ENCODE measurements around the gene PIP4P1.
"Not testable (repeated sequence)": the region's sequence is repeated elsewhere in the genome, so short reads cannot be mapped to it uniquely, and the experiment has no call there.

PIP4P1 gene

DNA sequence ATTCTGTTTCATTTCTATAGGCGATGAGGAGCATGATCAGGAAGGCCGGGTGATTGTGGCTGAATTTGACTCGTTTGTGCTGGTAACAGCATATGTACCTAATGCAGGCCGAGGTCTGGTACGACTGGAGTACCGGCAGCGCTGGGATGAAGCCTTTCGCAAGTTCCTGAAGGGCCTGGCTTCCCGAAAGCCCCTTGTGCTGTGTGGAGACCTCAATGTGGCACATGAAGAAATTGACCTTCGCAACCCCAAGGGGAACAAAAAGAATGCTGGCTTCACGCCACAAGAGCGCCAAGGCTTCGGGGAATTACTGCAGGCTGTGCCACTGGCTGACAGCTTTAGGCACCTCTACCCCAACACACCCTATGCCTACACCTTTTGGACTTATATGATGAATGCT lies 4.3 kb downstream of the PIP4P1 start:
- H3K27ac ChIP-seq = no peak overlapping the region; the same call in 1 of the 2 replicates
- TF ChIP-seq, protein P1, sequence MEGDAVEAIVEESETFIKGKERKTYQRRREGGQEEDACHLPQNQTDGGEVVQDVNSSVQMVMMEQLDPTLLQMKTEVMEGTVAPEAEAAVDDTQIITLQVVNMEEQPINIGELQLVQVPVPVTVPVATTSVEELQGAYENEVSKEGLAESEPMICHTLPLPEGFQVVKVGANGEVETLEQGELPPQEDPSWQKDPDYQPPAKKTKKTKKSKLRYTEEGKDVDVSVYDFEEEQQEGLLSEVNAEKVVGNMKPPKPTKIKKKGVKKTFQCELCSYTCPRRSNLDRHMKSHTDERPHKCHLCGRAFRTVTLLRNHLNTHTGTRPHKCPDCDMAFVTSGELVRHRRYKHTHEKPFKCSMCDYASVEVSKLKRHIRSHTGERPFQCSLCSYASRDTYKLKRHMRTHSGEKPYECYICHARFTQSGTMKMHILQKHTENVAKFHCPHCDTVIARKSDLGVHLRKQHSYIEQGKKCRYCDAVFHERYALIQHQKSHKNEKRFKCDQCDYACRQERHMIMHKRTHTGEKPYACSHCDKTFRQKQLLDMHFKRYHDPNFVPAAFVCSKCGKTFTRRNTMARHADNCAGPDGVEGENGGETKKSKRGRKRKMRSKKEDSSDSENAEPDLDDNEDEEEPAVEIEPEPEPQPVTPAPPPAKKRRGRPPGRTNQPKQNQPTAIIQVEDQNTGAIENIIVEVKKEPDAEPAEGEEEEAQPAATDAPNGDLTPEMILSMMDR (conservative IDR thresholded peaks at IDR 0.05) = no peak

DNA sequence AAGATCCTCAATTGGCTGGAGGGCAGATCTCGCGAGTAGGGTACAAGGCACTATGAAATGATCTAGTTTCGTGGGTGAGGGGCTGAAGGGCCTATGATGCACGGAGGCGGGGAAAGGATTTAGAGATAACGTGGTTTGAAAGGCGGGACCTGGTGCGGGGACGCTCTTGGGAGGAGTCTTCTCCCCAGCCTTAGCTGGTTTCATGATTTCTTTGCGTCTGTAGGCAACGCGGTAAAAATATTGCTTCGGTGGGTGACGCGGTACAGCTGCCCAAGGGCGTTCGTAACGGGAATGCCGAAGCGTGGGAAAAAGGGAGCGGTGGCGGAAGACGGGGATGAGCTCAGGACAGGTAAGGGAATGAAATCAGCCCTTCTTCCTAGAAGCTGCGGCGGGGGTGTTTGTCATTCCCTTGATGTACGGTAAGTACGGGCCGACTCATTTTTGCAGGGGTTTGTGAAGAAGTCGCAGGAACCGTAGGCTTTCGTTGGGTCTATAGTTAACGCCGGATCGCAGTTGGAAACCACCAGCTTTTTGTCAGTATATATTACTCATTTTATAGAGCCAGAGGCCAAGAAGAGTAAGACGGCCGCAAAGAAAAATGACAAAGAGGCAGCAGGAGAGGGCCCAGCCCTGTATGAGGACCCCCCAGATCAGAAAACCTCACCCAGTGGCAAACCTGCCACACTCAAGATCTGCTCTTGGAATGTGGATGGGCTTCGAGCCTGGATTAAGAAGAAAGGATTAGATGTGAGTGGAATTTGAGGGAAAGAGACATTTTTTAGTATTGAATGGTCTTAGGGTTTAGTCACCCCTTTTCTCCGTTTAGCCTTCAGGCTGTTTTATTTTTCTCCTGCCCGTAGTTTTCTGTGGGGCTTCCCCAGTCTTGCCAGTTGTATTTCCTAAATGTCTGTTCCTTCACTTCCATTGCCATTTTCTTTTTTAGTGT lies 5.6 kb downstream of the PIP4P1 start:
- peak overlapping the region; percentile 98 for H3K27ac ChIP-seq
- TF ChIP-seq, protein P1 (conservative IDR thresholded peaks at IDR 0.05) = no peak

DNA sequence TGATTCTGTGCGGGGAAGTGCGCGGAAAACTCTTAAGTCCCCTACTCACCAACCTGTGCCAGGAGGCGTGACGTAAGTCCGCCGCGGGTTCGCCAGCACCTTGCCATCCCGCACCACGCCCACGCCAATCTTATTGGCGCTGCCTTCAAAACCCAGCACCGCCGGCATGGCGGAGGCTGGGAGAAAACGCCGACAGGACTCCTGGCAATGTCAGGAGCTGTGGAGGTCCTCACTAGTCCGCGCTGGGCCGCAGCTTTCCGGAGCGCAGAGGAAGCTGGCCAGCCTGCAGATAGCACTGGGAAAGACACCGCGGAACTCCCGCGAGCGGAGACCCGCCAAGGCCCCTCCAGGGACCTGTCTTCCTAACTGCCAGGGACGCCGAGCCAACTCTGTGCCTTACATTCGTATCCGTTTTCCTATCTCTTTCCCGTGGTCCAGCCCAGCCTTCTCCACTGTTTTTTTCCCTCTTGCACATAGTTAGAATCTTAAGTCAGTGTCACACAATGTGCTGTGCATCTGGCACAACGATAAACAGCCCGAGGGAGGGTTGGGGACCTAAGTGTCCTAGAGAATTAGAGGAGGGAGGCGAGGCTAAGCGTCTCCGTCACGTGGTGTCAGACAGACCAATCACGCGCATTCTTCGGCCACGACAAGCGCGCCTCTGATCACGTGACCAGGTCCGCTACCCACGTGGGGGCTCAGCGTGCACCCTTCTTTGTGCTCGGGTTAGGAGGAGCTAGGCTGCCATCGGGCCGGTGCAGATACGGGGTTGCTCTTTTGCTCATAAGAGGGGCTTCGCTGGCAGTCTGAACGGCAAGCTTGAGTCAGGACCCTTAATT lies 6.5 kb downstream of the PIP4P1 start, which contains the start of the genes APEX1 and OSGEP:
APEX1 (plus strand) TSS at position 711 of the 839 bp plus-strand sequence. CDS start 420 bp downstream, outside the sequence.
OSGEP (minus strand) TSS at position 297 of the 839 bp plus-strand sequence; CDS start at position 168, 129 bp downstream.
- TF ChIP-seq, protein P1 (conservative IDR thresholded peaks at IDR 0.05) = no peak
- H3K27ac ChIP-seq = peak within 1 kb of the TSS; percentile 98

DNA sequence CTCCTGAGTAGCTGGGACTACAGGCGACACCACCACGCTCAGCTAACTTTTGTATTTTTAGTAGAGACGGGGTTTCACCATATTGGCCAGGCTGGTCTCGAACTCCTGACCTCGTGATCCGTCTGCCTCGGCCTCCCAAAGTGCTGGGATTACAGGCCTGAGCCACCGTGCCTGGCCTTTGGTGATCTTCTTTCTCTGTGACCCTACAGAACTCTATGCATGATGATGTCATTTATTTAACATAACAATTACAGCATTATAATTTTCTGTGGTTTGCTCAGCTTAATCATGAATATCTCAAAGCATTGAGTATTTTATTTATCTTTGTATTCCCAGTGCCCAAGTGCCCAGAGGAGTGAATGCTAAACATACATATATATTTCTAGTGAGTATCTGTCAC lies 8.4 kb downstream of the PIP4P1 start:
- H3K27ac ChIP-seq = not testable (repeated sequence)

DNA sequence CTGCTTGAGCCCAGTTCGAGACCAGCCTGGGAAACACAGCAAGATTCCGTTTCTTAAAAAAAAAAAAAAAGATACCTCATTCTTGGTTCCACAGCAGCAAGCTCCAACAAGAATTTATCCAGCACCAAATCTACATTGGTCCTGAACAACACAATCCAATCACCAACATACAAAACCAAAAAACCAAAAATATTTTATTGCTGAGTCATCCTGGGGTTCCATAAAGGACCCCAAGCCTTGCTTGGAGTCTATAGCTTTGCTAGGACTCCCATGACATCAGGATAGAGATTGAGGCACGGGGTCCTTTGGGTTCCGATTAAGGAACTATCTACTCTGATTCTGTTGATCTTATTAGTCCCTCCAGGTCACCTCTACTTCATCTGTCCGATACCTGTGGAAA lies 14.3 kb downstream of the PIP4P1 start:
- H3K27ac ChIP-seq = no peak overlapping the region
- TF ChIP-seq, protein P1 (conservative IDR thresholded peaks at IDR 0.05) = no peak

DNA sequence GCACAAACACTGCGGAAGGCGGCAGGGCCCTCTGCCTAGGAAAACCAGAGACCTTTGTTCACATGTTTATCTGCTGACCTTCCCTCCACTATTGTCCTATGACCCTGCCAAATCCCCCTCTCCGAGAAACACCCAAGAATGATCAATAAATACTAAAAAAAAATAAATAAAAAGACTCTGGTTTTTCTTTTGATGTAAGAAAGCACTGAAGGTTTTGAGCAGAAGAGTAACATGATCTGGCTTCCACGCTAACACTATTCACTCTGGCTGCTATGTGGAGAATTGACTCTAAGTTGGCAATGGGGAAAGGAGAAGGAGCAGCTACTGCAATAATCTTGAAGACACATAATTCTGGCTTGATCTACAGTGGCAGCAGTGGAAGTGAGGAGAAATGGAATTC lies 17.6 kb downstream of the PIP4P1 start:
- not testable (repeated sequence) for H3K27ac ChIP-seq

DNA sequence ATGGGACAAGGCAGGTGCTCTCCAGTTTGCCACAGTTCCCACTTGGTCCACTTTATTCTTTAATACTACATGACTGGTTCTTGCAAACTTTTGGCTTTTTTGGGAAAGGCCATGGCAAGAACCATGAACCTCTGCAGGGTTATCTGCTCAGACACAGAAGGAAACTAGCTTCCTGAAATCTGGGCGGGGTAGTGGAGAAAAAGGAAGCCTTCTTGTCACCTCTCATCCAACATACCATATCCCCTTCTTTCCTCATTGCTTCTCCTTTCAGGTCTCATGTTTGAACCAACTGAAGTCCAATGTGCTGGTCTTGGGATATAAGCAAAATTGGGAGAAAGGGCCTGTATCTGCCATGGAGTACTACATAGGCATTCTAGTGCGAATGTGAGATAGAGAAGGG lies 19.8 kb downstream of the PIP4P1 start:
- no peak overlapping the region for H3K27ac ChIP-seq
- TF ChIP-seq, protein P1 (conservative IDR thresholded peaks at IDR 0.05) = no peak

DNA sequence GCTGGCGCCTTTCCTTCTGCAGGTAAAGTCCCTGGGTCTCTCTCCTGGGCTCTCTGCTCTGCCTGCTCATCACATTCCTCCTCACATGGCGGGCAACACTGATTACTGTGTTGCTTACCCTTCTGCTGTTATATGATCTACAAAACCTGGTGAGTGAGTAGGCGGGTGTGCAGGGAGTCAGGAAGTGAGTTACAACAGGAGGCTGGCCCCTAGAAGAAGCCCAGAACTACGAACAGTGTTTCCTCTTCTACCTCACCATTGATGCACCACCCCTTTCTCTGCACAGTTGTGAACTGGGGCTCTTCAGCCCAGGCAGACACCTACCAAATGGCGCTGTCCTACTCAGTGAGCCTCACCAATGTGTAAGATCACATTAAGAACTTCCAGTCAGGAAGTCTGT lies 20.4 kb downstream of the PIP4P1 start:
- TF ChIP-seq, protein P1 (conservative IDR thresholded peaks at IDR 0.05) = no peak
- H3K27ac ChIP-seq = no peak overlapping the region
